Measurements from ENCODE around the gene CFAP210. TPM values are rescaled to one million over a fixed set of nuclear protein-coding genes. Genes with fewer than 3 reads are reported as not detected.

The CFAP210 gene
- total RNA-seq, 1 donor from 2014 or later = 0.32 TPM

DNA sequence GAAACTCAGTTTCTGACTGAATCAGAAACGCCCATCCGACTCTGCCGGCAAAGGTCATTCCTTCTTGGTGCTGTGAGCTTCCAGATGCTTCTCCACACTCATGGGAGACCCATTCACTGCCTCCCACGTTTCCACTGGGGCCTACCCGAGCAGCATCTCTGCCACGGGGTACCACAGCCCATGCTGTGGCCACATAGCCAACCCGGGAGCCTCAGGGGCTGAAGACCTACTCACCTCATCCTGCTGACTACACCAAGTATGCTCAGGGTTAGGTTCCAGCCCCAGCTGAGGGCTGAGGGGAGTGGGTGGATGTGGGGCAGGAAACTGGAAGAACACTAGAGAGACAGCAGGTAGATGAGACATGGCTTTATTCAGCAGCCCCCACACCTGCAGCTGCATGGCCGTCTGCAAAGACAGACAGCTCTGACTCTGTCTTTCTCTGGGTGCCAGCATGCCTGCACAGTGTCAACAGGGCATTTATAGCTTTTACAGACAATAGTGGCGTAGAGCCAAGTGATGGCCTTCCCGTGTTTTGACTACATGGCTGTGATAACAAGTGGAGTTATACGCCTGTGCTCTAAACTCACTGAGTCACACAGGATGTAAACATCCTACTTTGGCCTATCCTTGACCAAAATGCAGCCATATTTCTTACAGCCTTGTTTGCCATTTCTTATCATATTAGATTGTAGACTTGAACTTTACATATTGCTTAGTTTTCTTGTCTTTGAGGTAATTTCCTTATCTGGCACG is 22.9 kb upstream of the CFAP210 start:
- TF ChIP-seq, protein P1, sequence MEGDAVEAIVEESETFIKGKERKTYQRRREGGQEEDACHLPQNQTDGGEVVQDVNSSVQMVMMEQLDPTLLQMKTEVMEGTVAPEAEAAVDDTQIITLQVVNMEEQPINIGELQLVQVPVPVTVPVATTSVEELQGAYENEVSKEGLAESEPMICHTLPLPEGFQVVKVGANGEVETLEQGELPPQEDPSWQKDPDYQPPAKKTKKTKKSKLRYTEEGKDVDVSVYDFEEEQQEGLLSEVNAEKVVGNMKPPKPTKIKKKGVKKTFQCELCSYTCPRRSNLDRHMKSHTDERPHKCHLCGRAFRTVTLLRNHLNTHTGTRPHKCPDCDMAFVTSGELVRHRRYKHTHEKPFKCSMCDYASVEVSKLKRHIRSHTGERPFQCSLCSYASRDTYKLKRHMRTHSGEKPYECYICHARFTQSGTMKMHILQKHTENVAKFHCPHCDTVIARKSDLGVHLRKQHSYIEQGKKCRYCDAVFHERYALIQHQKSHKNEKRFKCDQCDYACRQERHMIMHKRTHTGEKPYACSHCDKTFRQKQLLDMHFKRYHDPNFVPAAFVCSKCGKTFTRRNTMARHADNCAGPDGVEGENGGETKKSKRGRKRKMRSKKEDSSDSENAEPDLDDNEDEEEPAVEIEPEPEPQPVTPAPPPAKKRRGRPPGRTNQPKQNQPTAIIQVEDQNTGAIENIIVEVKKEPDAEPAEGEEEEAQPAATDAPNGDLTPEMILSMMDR (IDR thresholded peaks at IDR 0.05; ENCODE audit: partially characterized antibody, unreplicated experiment) = no peak
- DNase-seq = no peak
- no peaks in the 10 kb centered on the region for H3K36me3 Mint-ChIP-seq (ENCODE audit: unreplicated experiment)
- peaks cover 19% of the 10 kb centered on the region for H3K4me1 Mint-ChIP-seq (ENCODE audit: low read depth, unreplicated experiment)
- H3K27ac Mint-ChIP-seq (ENCODE audit: unreplicated experiment) = peak overlapping the region; percentile 82
- no peak overlapping the region for H3K4me3 Mint-ChIP-seq (ENCODE audit: unreplicated experiment)
- peaks cover 8% of the 10 kb centered on the region for H3K27me3 Mint-ChIP-seq (ENCODE audit: unreplicated experiment)
- peaks cover 6% of the 10 kb centered on the region for H3K9me3 Mint-ChIP-seq (ENCODE audit: unreplicated experiment)

- TF ChIP-seq, protein P1 (IDR thresholded peaks at IDR 0.05; ENCODE audit: partially characterized antibody, unreplicated experiment) = no peak
- peak overlapping the region; percentile 65 for H3K4me3 Mint-ChIP-seq (ENCODE audit: unreplicated experiment)
- peak overlapping the region; percentile 93 for H3K27ac Mint-ChIP-seq (ENCODE audit: unreplicated experiment)
- H3K27me3 Mint-ChIP-seq (ENCODE audit: unreplicated experiment) = peaks cover 8% of the 10 kb centered on the region
- peaks cover 19% of the 10 kb centered on the region for H3K4me1 Mint-ChIP-seq (ENCODE audit: low read depth, unreplicated experiment)
- no peaks in the 10 kb centered on the region for H3K36me3 Mint-ChIP-seq (ENCODE audit: unreplicated experiment)
- peak; percentile 43 for DNase-seq
- H3K9me3 Mint-ChIP-seq (ENCODE audit: unreplicated experiment) = peaks cover 6% of the 10 kb centered on the region
Observed at GRCh38 chr2:169716238-169716886, 22.2 kb upstream of the CFAP210 start.

DNA sequence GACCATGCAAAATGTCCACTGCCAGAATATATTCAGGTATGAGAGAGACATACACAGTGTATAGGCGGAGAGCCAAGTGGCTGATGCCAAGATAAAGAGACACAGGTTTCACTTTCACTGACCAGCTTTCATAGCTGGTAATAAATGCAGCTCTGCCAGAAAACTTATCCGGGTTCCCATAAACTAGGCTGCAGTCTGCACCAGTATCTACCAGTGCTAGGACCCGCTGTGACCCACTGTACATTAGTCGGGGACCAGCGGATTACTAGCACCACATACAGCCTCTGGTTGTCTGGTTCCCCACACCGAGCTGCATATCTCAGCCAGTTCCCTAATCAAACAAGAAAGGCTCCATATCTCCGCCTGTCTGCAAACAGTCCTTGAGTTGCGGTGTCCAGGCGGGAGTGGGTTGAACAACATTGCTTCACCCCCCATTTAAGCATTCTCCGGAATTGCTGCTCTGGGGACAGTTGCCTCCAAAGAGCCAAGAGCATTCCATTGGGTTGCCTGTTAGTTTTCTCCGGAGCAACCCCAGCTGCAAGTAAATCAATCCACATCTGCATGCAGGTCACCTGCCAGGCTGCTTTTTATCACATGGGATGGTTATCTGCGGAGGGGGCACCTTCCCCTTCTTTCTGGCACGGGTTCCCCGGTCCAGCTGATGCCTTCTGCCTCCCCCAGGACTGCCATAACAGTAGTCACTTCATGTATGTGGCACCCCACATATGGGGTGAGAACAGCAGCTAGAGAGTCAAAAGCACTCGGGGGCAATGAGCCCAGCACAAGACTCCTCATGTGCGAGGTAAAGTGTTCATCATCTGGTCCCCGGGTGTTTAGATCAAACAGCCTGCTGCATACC is 21.4 kb upstream of the CFAP210 start:
- TF ChIP-seq, protein P1 (IDR thresholded peaks at IDR 0.05; ENCODE audit: partially characterized antibody, unreplicated experiment) = no peak
- Mint-ChIP-seq H3K4me1 (ENCODE audit: low read depth, unreplicated experiment) (peaks cover 19% of the 10 kb centered on the region), H3K27me3 (ENCODE audit: unreplicated experiment) (peaks cover 8% of the 10 kb centered on the region), H3K27ac (ENCODE audit: unreplicated experiment) (peak overlapping the region; percentile 93), H3K4me3 (ENCODE audit: unreplicated experiment) (peak overlapping the region; percentile 65), H3K9me3 (ENCODE audit: unreplicated experiment) (peaks cover 6% of the 10 kb centered on the region), H3K36me3 (ENCODE audit: unreplicated experiment) (no peaks in the 10 kb centered on the region)
- DNase-seq = no peak

DNA sequence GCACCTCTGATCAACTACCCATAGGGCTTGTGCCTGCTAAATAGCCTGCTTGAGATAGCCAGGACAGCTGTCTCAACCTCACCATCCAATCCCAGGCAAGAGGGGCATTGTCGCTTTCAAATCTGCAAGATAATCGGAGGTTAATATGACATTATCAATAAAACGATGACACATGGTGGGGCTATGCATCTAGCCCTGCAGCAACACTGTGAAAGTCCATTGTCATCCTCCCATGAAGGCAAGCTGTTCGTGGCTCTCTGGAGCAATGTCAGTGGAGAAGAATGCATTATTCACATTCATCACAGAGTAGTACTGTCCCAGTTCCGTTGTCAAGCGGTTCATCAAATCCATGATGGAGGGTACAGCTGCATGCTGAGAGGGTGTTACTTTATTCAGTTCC is 20.5 kb upstream of the CFAP210 start:
- Mint-ChIP-seq H3K27ac (ENCODE audit: unreplicated experiment) (no peak overlapping the region), H3K36me3 (ENCODE audit: unreplicated experiment) (no peaks in the 10 kb centered on the region), H3K9me3 (ENCODE audit: unreplicated experiment) (peaks cover 6% of the 10 kb centered on the region), H3K4me3 (ENCODE audit: unreplicated experiment) (no peak overlapping the region), H3K27me3 (ENCODE audit: unreplicated experiment) (peaks cover 8% of the 10 kb centered on the region), H3K4me1 (ENCODE audit: low read depth, unreplicated experiment) (peaks cover 19% of the 10 kb centered on the region)
- TF ChIP-seq, protein P1 (IDR thresholded peaks at IDR 0.05; ENCODE audit: partially characterized antibody, unreplicated experiment) = no peak
- no peak for DNase-seq
